OCI-LY3 (cell line): Measurements from ENCODE around the gene GOLGA8S.
"Not testable (repeated sequence)": the region's sequence is repeated elsewhere in the genome, so short reads cannot be mapped to it uniquely, and the experiment has no call there.

ENCODE experiments used
- EZH2phosphoT487 ChIP-seq: fragments of 200-600 bp; shearing (Covaris generic); IDR thresholded peaks from 2 replicates; pipeline ENCODE4 v1.6.1; 2018; ENCODE audit warnings: antibody characterized with exemption, mixed run types, low read depth
- TF ChIP-seq, protein P1 (sequence below): fragments of 200-600, 300-600 bp; sonication (generic); IDR thresholded peaks from 2 replicates; pipeline ENCODE4 v1.5.1; 2014; ENCODE audit warnings: antibody characterized with exemption, low read length, low read depth

- TF ChIP-seq, protein P1, sequence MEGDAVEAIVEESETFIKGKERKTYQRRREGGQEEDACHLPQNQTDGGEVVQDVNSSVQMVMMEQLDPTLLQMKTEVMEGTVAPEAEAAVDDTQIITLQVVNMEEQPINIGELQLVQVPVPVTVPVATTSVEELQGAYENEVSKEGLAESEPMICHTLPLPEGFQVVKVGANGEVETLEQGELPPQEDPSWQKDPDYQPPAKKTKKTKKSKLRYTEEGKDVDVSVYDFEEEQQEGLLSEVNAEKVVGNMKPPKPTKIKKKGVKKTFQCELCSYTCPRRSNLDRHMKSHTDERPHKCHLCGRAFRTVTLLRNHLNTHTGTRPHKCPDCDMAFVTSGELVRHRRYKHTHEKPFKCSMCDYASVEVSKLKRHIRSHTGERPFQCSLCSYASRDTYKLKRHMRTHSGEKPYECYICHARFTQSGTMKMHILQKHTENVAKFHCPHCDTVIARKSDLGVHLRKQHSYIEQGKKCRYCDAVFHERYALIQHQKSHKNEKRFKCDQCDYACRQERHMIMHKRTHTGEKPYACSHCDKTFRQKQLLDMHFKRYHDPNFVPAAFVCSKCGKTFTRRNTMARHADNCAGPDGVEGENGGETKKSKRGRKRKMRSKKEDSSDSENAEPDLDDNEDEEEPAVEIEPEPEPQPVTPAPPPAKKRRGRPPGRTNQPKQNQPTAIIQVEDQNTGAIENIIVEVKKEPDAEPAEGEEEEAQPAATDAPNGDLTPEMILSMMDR = not testable (repeated sequence)
- TF ChIP-seq EZH2phosphoT487 = not testable (repeated sequence)
These were observed 44.7 kb downstream of the GOLGA8S start for GRCh38 chr15:23399207-23399606.
